ENCODE data around the gene TOLLIP. TPM values are rescaled to one million over a fixed set of nuclear protein-coding genes. Genes with fewer than 3 reads are reported as not detected.
"Not testable (repeated sequence)": the region's sequence is repeated elsewhere in the genome, so short reads cannot be mapped to it uniquely, and the experiment has no call there.

The TOLLIP gene
- total RNA-seq, 6 donors from 2014 or later = 39.5 to 97.4 (median 53.4) TPM

DNA sequence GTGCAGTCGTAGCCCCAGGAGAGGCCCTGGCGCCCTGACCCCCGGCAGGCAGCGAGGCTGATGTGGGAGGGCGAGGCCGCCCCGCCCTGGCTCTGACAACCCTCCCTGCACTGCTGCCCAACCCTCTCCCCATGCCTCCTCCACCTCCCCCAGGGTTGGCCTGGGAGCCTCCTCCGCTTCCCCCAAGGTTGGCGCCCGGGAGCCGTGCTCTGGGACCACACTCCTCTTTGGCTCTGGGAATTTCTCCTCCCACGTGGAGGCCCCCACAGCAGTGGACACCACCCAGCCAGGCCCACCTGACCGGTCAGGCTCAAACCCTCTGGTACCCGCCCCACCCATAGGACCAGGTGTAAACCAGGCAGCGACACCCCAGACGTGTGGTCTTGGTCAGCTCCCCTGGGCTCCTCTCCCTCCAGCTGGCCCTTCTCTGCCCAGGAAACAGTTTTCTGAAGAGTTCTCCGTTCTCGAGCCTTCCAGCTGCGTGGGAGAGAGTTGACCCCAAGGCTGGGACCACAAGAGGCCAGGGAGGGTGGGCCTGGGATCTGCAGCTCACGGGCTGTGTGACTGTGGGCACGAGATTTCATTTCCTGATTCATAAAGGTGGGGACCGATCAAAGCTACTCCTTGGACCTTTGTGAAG lies 40.8 kb upstream of the TOLLIP start:
- Histone ChIP-seq H3K36me3 (no peaks in the 10 kb centered on the region), H3K27me3 (no peaks in the 10 kb centered on the region), H3K4me1 (no peaks in the 10 kb centered on the region), H3K9me3 (no peaks in the 10 kb centered on the region), H3K27ac (no peak overlapping the region), H3K4me3 (no peak overlapping the region)
- ATAC-seq (ENCODE audit: low FRiP score in 2 of 2) = peak in 1 of 2 donors; percentile 6
- TF ChIP-seq CTCF (IDR thresholded peaks at IDR 0.05) (no peak), POLR2A (IDR thresholded peaks at IDR 0.05) (no peak), POLR2AphosphoS5 (IDR thresholded peaks at IDR 0.05) (no peak), EP300 (IDR thresholded peaks at IDR 0.05) (no peak)
- DNase-seq = peak in 1 of 2 donors; percentile 64
- 72 to 74% methylated on average over 12 to 21 of the region's 22 CpGs for WGBS, 2 donors

DNA sequence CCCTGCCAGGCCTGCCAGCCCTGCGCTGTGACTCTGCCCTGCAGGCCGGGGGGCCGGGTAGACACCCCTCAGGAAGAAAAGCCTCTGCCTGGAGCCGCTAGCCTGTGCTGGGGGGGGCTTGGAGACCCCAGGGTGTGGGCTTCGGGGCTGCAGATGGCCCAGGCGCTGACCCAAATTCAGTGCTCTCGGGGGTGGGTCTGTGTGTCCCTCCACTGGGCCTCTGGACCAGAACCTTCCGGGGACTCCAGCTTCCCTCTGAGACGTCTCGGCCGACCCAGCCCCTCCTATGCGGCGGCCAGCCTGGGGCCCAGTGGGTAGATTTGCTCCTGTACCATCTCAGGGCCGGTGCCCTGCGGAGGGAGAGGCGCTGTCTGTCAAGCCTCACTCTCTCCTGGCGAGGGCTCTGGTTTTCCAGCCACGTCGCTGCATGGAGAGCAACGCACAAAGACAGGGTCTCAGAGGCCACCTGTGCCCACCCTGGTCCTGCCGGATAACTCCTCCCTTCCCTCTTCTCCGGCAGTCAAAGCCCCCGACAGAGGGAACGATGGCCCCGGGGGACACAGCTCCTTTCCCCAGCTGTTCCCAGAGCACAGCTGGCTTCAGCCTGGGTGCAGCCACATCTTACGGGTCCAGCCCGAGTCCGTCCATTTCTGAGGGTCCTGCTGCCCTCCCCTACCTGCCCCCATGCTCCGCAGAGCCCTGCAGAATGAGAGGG lies 40.1 kb upstream of the TOLLIP start:
- TF ChIP-seq POLR2AphosphoS5 (IDR thresholded peaks at IDR 0.05) (no peak), EP300 (IDR thresholded peaks at IDR 0.05) (no peak), POLR2A (IDR thresholded peaks at IDR 0.05) (no peak), CTCF (IDR thresholded peaks at IDR 0.05) (no peak)
- Histone ChIP-seq H3K36me3 (no peaks in the 10 kb centered on the region), H3K27ac (no peak overlapping the region), H3K27me3 (no peaks in the 10 kb centered on the region), H3K4me3 (no peak overlapping the region), H3K4me1 (no peaks in the 10 kb centered on the region), H3K9me3 (no peaks in the 10 kb centered on the region)
- DNase-seq (peak in 1 of 2 donors; percentile 74), ATAC-seq (ENCODE audit: low FRiP score in 2 of 2) (peak in 1 of 2 donors; percentile 14)
- 70 to 78% methylated on average over 20 to 29 of the region's 29 CpGs for WGBS, 2 donors

DNA sequence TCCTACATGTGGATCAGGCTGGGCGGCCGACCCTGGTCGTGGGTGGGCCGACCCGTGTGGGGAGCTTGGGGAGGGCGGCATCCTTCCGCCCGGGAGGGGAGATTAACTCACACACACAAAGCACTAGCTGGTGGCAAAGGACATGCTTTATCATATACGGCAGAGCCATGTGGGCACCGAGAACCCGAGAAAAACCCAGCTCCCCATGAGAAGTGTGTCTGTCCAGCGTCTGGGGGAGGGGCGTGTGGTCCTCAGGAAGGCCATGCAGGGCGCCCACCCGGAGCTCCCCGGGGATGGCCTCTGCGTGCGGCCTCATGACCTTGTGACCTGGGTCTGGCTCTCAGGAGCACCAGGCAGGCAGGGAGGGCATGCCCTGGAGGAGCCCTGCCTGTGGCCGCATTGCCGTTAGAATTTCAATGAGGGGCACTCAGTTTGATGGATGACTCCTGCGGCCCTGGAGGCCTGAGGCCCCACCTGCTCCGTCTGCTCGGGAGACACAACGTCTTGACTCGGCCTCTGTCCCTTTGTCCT lies 39.4 kb upstream of the TOLLIP start:
- no peak for TF ChIP-seq POLR2AphosphoS5 (IDR thresholded peaks at IDR 0.05)
- TF ChIP-seq POLR2A (IDR thresholded peaks at IDR 0.05) = no peak
- no peak for TF ChIP-seq CTCF (IDR thresholded peaks at IDR 0.05)
- TF ChIP-seq EP300 (IDR thresholded peaks at IDR 0.05) = no peak
- Histone ChIP-seq H3K27me3 (no peaks in the 10 kb centered on the region), H3K27ac (no peak overlapping the region), H3K9me3 (no peaks in the 10 kb centered on the region), H3K36me3 (no peaks in the 10 kb centered on the region), H3K4me3 (no peak overlapping the region), H3K4me1 (no peaks in the 10 kb centered on the region)
- whole genome bisulfite sequencing, 2 donors = 49 to 64% methylated on average over 13 to 23 of the region's 25 CpGs
- ATAC-seq (ENCODE audit: low FRiP score in 2 of 2) (peak; percentile 5), DNase-seq (peak in 1 of 2 donors; percentile 70)

GRCh38 chr11:1348146-1348795 lies 38.8 kb upstream of the TOLLIP start:
- H3K27me3 ChIP-seq = no peaks in the 10 kb centered on the region
- no peaks in the 10 kb centered on the region for H3K9me3 ChIP-seq
- no peak overlapping the region for H3K27ac ChIP-seq
- 64 to 80% methylated on average over 14 of the region's 14 CpGs for WGBS, 2 donors
- TF ChIP-seq CTCF (IDR thresholded peaks at IDR 0.05) (no peak), POLR2AphosphoS5 (IDR thresholded peaks at IDR 0.05) (no peak), EP300 (IDR thresholded peaks at IDR 0.05) (no peak), POLR2A (IDR thresholded peaks at IDR 0.05) (no peak)
- H3K4me3 ChIP-seq = no peak overlapping the region
- H3K4me1 ChIP-seq = no peaks in the 10 kb centered on the region
- DNase-seq (no peak), ATAC-seq (ENCODE audit: low FRiP score in 2 of 2) (peak in 1 of 2 donors; percentile 3)
- no peaks in the 10 kb centered on the region for H3K36me3 ChIP-seq

GRCh38 chr11:1347411-1347999 lies 38.1 kb upstream of the TOLLIP start:
- H3K36me3 ChIP-seq; H3K4me1 ChIP-seq; H3K9me3 ChIP-seq; ATAC-seq (ENCODE audit: low FRiP score in 2 of 2); DNase-seq; H3K4me3 ChIP-seq; H3K27me3 ChIP-seq; H3K27ac ChIP-seq: not testable (repeated sequence)
- 90 to 92% methylated on average over 14 to 18 of the region's 18 CpGs for WGBS, 2 donors
